B cell (primary cell): ENCODE measurements around the gene PP2D1. TPM values are rescaled to one million over a fixed set of nuclear protein-coding genes. Genes with fewer than 3 reads are reported as not detected.

Source experiments
- ATAC-seq: fragments of 200-7000 bp; cut with Tn5 transposase; one replicate; pipeline ENCODE4 v1.10.0; 2021; ENCODE audit warnings: low read depth, mild to moderate bottlenecking, moderate number of reproducible peaks, moderate library complexity
- CTCF ChIA-PET: fragments of 350-600 bp; sonication (Branson Sonifier 250); formaldehyde crosslinking; loops from one replicate; lab custom pipeline; 2021; ENCODE audit warnings: antibody characterized with exemption, inconsistent platforms; lab: Charles Lee
- POLR2A ChIA-PET: fragments of 350-600 bp; sonication (Branson Sonifier 250); formaldehyde crosslinking; loops from one replicate; lab custom pipeline; 2021; ENCODE audit warnings: antibody characterized with exemption; lab: Charles Lee
- DNase-seq: peaks from one replicate; pipeline ENCODE4 v3.0.0; 2013
- H2AFZ ChIP-seq: 2 replicates; pipeline ENCODE4 v1.6.1; 2012; ENCODE audit warnings: mild to moderate bottlenecking, low read depth, low read length; ENCODE audit not compliant: insufficient read depth, poor library complexity, severe bottlenecking
- H3K27ac ChIP-seq, 2 donors: 1 replicate in 1 of 2; 2 replicates in 1 of 2; pipeline ENCODE4 v1.5.1; 2012 to 2013; ENCODE audit warnings: low read length in 2 of 2, mild to moderate bottlenecking in 2 of 2, moderate library complexity in 1 of 2
- H3K27me3 ChIP-seq, 4 experiments: fragments of 200-600 bp in 1 of 4; sonication (generic) in 1 of 4; replicated peaks in 1 of 4; 1 replicate in 2 of 4; 2 replicates in 2 of 4; pipeline versions ENCODE4 v1.6.1 to v1.7.0; 2013 to 2016; ENCODE audit warnings: low read length in 3 of 4, mild to moderate bottlenecking in 2 of 4, mixed read lengths in 1 of 4, moderate library complexity in 1 of 4; ENCODE audit not compliant: insufficient read depth in 4 of 4, control insufficient read depth in 3 of 4; ENCODE audit errors: control extremely low read depth in 1 of 4
- H3K36me3 ChIP-seq, 2 experiments: replicated peaks in 1 of 2; 1 replicate in 1 of 2; 2 replicates in 1 of 2; pipeline versions ENCODE4 v1.6.1 to v1.7.1; 2013; ENCODE audit warnings: low read length in 1 of 2; ENCODE audit not compliant: insufficient read depth in 2 of 2, control insufficient read depth in 1 of 2; ENCODE audit errors: control extremely low read depth in 1 of 2, extremely low read depth in 1 of 2
- H3K4me1 ChIP-seq, 2 donors: fragments of 200-600 bp in 1 of 2; sonication (generic) in 1 of 2; 1 replicate in 1 of 2; 2 replicates in 1 of 2; pipeline versions ENCODE4 v1.5.1 to v1.6.1; 2013 to 2017; ENCODE audit warnings: low read length in 2 of 2; ENCODE audit not compliant: control insufficient read depth in 2 of 2, insufficient read depth in 2 of 2
- H3K4me2 ChIP-seq: replicated peaks from 2 replicates; pipeline ENCODE3; 2012; ENCODE audit warnings: mild to moderate bottlenecking, low read depth, low read length; ENCODE audit not compliant: poor library complexity, severe bottlenecking
- H3K4me3 ChIP-seq, 5 experiments: fragments of 200-600 bp in 1 of 5; sonication (generic) in 1 of 5; 1 replicate in 3 of 5; 2 replicates in 2 of 5; pipeline versions ENCODE4 v1.5.1 to v1.7.0; 2011 to 2016; ENCODE audit warnings: low read length in 4 of 5, mild to moderate bottlenecking in 4 of 5, low read depth in 2 of 5, control low read depth in 1 of 5, moderate library complexity in 1 of 5; ENCODE audit not compliant: insufficient read depth in 1 of 5; ENCODE audit errors: control extremely low read depth in 1 of 5, extremely low read depth in 1 of 5
- H3K79me2 ChIP-seq: fragments of 200-600 bp; sonication (generic); one replicate; pipeline ENCODE4 v1.6.0; 2016; ENCODE audit warnings: low read length; ENCODE audit not compliant: control insufficient read depth, insufficient read depth
- H3K9ac ChIP-seq: fragments of 200-600 bp; sonication (generic); 2 replicates; pipeline ENCODE4 v1.6.1; 2017; ENCODE audit warnings: mild to moderate bottlenecking, low read length, moderate library complexity
- H3K9me3 ChIP-seq, 3 donors: one replicate each; pipeline versions ENCODE4 v1.6.1 to v1.7.1; 2013; ENCODE audit warnings: low read length in 2 of 3; ENCODE audit not compliant: control insufficient read depth in 2 of 3, insufficient read depth in 1 of 3; ENCODE audit errors: control extremely low read depth in 1 of 3
- H4K20me1 ChIP-seq: 2 replicates; pipeline ENCODE4 v1.6.0; 2012; ENCODE audit warnings: mild to moderate bottlenecking, low read length; ENCODE audit not compliant: insufficient read depth, control insufficient read depth, poor library complexity, severe bottlenecking
- H3K27ac Mint-ChIP-seq: one replicate; pipeline ENCODE4 v1.8.0; 2021; ENCODE audit warnings: mixed read lengths
- H3K27me3 Mint-ChIP-seq: one replicate; pipeline ENCODE4 v1.8.0; 2021; ENCODE audit warnings: mixed read lengths
- H3K4me1 Mint-ChIP-seq: one replicate; pipeline ENCODE4 v1.8.0; 2021; ENCODE audit warnings: mixed read lengths
- H3K4me3 Mint-ChIP-seq: one replicate; pipeline ENCODE4 v1.8.0; 2021; ENCODE audit warnings: mixed read lengths
- H3K9me3 Mint-ChIP-seq: one replicate; pipeline ENCODE4 v1.8.0; 2022; ENCODE audit warnings: mixed read lengths; ENCODE audit not compliant: insufficient read depth
- CTCF ChIP-seq: fragments of 200-600 bp; IDR thresholded peaks from one replicate; pipeline ENCODE4 v1.8.0; 2022; ENCODE audit warnings: antibody characterized with exemption, mild to moderate bottlenecking
- EZH2 ChIP-seq: IDR thresholded peaks from 2 replicates; pipeline ENCODE4 v1.6.1; 2012; ENCODE audit warnings: borderline replicate concordance, low read depth, mild to moderate bottlenecking, moderate library complexity, low read length; ENCODE audit not compliant: insufficient read depth, poor library complexity, severe bottlenecking
- WGBS: methylation state at CpG from one replicate; pipeline ENCODE4 v1.1.5; 2013; ENCODE audit warnings: missing lambda C conversion rate; ENCODE audit not compliant: insufficient coverage; 5-methylcytosine and 5-hydroxymethylcytosine counted together
- intact Hi-C: fragments of 100-400 bp; cut with micrococcal nuclease; formaldehyde crosslinking; loops from one replicate; pipeline ENCODE4 v1.10.0; 2022
- polyA plus RNA-seq: library from polyadenylated mRNA; depleted of rRNA; stranded (reverse); fragments of >200 nt; gene quantifications from 2 replicates; pipeline ENCODE4 v1.2.3, GENCODE V29; 2012
- total RNA-seq, 2 donors: library from RNA; stranded (reverse); fragments of 120-200 nt in 1 of 2; gene quantifications; 1 replicate in 1 of 2; 2 replicates in 1 of 2; pipeline versions ENCODE4 v1.2.3 to v1.2.4, GENCODE V29; 2013 to 2022

Gene PP2D1
- total and polyA plus RNA-seq, 2 donors (not counting 1 experiment from before 2014, with no cell fraction given), result not detected

GRCh38 chr3:20042331-20042730, 30.3 kb upstream of the PP2D1 start:
- Mint-ChIP-seq H3K27me3 (no peaks in the 10 kb centered on the region), H3K4me1 (peaks cover 58% of the 10 kb centered on the region), H3K9me3 (no peaks in the 10 kb centered on the region), H3K4me3 (peak overlapping the region; percentile 97), H3K27ac (peak overlapping the region; percentile 98)
- Histone ChIP-seq H3K4me1 (peaks cover 52 to 66% of the 10 kb centered on the region in 2 donors), H3K27me3 (no peaks in the 10 kb centered on the region), H4K20me1 (peaks cover 7% of the 10 kb centered on the region), H3K4me3 (no peak overlapping the region), H2AFZ (no peak overlapping the region), H3K9ac (no peak overlapping the region), H3K36me3 (peaks cover 0 to 7% of the 10 kb centered on the region in 2 experiments), H3K4me2 (peak overlapping the region; percentile 85), H3K27ac (peak overlapping the region; percentile 30 to 83), H3K9me3 (no peaks in the 10 kb centered on the region), H3K79me2 (peaks cover 67% of the 10 kb centered on the region)
- TF ChIP-seq CTCF (no peak), EZH2 (no peak)
- intact Hi-C loops, result loop anchor here (5.0 kb wide), 4 partner anchors 155 to 1620 kb away; partner anchors contain the start of gene KCNH8
- no CpG with 5 or more reads among the region's 5 CpGs for WGBS
- no peak for ATAC-seq
- ChIA-PET POLR2A (no interaction called here), CTCF (interaction anchor here (0.7 to 2.7 kb wide), 5 partner anchors 27 to 693 kb away, joined by 3 to 14 read pairs (median 4); partner anchors contain the start of gene SGO1)
- no peak for DNase-seq

DNA sequence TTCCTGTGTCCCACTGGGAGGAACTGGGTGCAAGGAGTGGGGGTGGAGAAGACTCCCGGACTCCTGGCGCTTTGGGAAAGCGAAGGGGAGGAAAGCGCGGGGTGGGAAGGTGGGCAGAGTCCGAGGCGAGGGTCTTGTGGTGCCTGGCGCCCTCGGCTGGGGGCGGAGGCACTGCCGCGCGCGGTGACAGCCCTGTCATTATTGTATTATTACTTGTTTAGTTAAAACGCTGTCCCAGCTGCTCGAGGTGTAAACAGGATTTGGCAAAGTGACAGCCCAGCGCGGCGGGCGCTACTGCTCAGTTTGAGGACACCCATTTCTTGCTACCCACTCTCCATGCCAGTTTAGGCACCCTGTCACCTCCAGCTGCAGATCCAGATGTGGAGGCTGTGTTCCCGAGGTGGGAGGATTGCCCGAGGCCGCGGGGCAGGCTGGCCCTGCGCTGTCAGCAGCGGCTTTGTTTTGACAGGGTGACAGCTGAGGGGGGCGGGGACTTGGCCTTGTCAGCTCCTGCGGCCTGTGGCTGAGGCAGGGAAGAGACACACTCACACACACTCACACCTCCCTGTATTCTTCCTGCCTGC, 29.2 kb upstream of the PP2D1 start:
- ChIA-PET CTCF (interaction anchor here (0.9 to 2.7 kb wide), 11 partner anchors 14 to 175 kb away, joined by 3 to 14 read pairs (median 3); partner anchors contain the start of gene SGO1), POLR2A (interaction anchor here (0.6 to 1.7 kb wide), 10 partner anchors 9 to 145 kb away, joined by 3 to 7 read pairs (median 3); partner anchors contain the start of genes RAB5A and SGO1)
- Mint-ChIP-seq H3K27me3 (no peaks in the 10 kb centered on the region), H3K27ac (peak overlapping the region; percentile 98), H3K9me3 (no peaks in the 10 kb centered on the region), H3K4me1 (peaks cover 51% of the 10 kb centered on the region), H3K4me3 (peak overlapping the region; percentile 97)
- ATAC-seq (peak; percentile 25), DNase-seq (peak; percentile 80)
- Histone ChIP-seq H3K9ac (peak overlapping the region; percentile 71), H3K79me2 (peaks cover 56% of the 10 kb centered on the region), H4K20me1 (peaks cover 3% of the 10 kb centered on the region), H2AFZ (peak overlapping the region; percentile 83), H3K4me3 (peak overlapping the region; percentile 68 to 87 (median 84)), H3K27ac (peak overlapping the region; percentile 83 to 85), H3K36me3 (peaks cover 0 to 7% of the 10 kb centered on the region in 2 experiments), H3K4me1 (peaks cover 43 to 56% of the 10 kb centered on the region in 2 donors), H3K27me3 (no peaks in the 10 kb centered on the region), H3K9me3 (no peaks in the 10 kb centered on the region), H3K4me2 (peak overlapping the region; percentile 85)
- no peak for TF ChIP-seq CTCF
- no peak for TF ChIP-seq EZH2
- intact Hi-C loops, result loop anchor here (1.0 to 5.0 kb wide), 5 partner anchors 145 to 1619 kb away; partner anchors contain the start of genes KCNH8 and SGO1
- under 1% methylated on average over 27 of the region's 28 CpGs for WGBS
